Activated naive CD4-positive, alpha-beta T cell treated with anti-CD3 and anti-CD28 coated beads, Interleukin-2, amount 50 U/mL, for 72 hours (primary cell): ENCODE data around the gene KASH5. TPM values are rescaled to one million over a fixed set of nuclear protein-coding genes. Genes with fewer than 3 reads are reported as not detected.

Experiments used
- ATAC-seq, 2 donors: fragments of 150-1000 bp; cut with Tn5 transposase; 2 replicates each; pipeline ENCODE4 v1.10.0; 2021; ENCODE audit warnings: mild to moderate bottlenecking in 2 of 2, moderate library complexity in 2 of 2
- DNase-seq, 2 donors: peaks; one replicate each; pipeline ENCODE4 v3.0.0; 2021 to 2022; ENCODE audit warnings: low spot score in 2 of 2
- H3K27ac Mint-ChIP-seq, 2 donors: one replicate each; pipeline ENCODE4 v1.8.0; 2022; ENCODE audit warnings: mild to moderate bottlenecking in 2 of 2, mixed read lengths in 2 of 2
- H3K36me3 Mint-ChIP-seq, 2 donors: one replicate each; pipeline ENCODE4 v1.8.0; 2022; ENCODE audit warnings: mixed read lengths in 2 of 2
- H3K9me3 Mint-ChIP-seq, 2 donors: one replicate each; pipeline ENCODE4 v1.8.0; 2022; ENCODE audit warnings: mixed read lengths in 2 of 2
- total RNA-seq, 2 donors: library from RNA; stranded (reverse); gene quantifications; one replicate each; pipeline ENCODE4 v1.2.3, GENCODE V29; 2022

Gene KASH5
- total RNA-seq, 2 donors from 2014 or later: 0.95 to 1.7 TPM

DNA sequence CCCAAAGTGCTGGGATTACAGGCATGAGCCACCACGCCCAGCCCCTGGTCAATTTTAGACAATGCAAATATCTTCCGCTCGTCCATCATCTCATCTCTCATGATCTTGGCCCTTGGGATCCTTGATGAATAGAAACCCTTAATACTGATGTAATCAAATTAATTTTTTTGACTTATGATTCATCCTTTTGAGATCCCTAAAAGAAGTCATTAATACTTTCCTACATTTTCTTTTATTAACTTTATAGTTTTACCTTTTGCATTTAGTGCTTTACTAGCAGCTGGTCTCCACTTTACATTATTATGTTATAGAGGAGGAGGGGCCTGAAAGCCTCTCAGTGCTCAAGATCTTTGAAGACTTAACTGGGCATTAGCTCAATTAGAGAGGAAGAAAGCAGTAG, 7.7 kb upstream of the KASH5 start:
- peaks cover 0 to 6% of the 10 kb centered on the region in 2 donors for H3K36me3 Mint-ChIP-seq
- no peak for DNase-seq
- no peak overlapping the region for H3K27ac Mint-ChIP-seq
- ATAC-seq: no peak
- H3K9me3 Mint-ChIP-seq: peaks cover 0 to 10% of the 10 kb centered on the region in 2 donors

DNA sequence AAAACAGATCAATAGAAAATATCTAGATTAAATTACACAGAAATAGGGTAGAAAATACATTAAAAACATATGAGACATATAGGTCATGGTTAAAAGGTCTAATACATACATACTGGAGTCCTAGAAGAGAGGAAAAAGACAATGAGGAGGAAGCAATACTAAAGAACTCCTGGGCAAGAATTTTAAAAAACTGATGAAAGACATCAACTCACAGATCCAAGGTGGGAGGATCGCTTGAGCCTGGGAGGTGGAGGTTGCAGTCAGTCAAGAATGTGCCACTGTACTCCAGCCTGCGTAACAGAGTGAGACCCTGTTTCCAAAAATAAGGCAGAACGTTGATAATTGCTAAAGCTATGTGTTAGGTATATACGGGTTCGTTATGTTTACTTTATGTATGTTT, 5.4 kb upstream of the KASH5 start:
- no peak overlapping the region for H3K27ac Mint-ChIP-seq
- no peak for DNase-seq
- peaks cover 0 to 10% of the 10 kb centered on the region in 2 donors for H3K9me3 Mint-ChIP-seq
- H3K36me3 Mint-ChIP-seq: peaks cover 0 to 6% of the 10 kb centered on the region in 2 donors
- no peak for ATAC-seq

DNA sequence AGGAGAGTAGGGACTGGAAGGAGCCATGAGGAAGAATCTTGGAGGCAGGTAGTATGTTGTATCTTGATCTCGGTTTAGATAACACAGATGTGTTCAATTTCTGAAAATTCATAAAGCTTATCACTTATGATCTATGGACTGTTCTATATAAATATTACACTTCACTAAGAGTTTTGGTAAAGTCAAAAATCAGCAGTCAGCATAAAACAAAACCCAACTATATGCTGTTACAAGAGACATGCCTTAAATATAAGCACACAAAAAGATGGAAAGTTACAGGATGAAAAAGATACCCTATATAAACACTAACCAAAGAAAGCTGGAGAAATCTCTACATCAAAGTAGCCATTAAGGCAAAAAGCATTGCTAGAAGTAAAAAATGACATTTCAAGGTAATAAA, 4.5 kb upstream of the KASH5 start:
- H3K9me3 Mint-ChIP-seq: peaks cover 0 to 10% of the 10 kb centered on the region in 2 donors
- peaks cover 0 to 6% of the 10 kb centered on the region in 2 donors for H3K36me3 Mint-ChIP-seq
- H3K27ac Mint-ChIP-seq: no peak overlapping the region
- ATAC-seq (no peak), DNase-seq (no peak)

DNA sequence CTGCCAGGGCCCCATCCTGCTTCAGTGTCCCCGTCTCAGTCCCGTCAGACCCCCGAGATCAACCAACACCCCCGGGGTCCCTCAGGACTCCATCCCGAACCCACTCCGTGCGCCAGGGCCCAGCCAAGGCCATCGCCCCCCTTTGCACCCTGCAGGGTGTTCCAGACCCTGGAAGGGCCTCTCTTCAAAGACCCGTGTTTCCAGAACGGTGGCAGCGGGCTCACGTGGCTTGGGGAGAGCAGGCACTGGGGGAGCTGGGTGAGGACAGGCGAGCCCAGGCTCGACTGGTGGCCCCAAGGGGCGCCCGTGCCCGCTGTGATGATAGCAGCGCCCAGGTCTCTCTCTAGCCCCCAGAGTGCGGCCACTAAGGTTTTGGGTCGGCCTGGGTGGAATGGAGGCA, 1.4 kb downstream of the KASH5 start:
- Mint-ChIP-seq H3K27ac (no peak overlapping the region), H3K9me3 (no peaks in the 10 kb centered on the region), H3K36me3 (no peaks in the 10 kb centered on the region)
- ATAC-seq (no peak), DNase-seq (no peak)

DNA sequence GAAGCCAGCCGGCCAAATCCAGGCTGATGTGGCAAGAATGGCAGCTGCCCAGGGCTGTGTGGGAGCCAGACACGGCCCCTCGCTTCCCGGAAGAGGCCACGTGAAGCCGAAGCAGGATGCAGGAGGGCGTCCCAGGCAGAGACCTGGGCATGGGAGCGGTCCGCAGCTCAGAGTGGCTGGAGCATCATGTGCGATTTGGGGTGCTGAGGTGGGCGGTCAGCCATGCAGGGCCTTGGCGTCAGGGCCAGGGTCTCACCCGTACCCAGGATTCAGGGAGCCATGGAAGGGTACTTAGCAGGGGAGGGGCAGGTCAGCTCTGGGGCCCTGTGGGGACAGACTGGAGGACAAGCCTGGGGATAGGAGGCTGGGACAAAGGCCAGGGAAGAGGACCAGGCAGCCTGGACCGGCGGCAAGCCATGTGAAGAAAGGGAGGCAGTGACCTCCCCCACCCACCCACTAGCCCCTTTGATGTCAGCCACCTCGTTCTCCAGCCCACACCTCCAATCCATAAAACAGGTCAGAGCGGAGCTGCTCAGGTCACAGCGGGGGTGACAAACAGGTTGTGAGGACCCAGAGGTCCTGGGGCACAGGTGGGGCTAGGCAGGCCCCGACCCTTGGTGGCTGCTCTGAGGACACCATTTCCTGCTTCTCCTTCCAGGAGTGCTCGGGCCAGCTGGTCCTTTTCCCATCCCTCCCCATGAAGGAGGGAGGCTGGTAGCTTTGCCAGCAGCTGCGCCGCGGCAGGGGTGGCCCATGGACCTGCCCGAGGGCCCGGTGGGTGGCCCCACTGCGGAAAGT, 2.3 kb downstream of the KASH5 start:
- H3K27ac Mint-ChIP-seq: no peak overlapping the region

DNA sequence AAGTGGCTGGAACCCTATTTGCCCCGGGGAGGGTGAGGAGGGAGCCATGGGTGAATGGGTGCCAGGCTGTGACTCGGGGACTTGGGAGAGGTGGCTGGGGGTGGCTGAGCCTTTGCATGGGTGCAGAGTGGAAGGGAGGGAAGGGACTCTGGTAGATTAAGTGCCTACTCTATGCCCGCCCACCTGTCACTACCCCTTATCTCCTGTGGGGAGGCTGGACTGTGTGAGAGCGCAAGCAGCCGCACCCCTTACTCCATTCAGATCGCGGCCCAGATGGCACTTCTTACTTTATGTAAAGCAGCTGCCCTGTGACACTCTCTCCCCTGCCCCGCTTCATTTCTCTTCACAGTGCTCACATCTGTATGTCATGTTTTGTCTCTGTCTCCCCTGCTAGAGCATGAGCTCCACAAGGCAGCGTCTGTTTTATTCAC, 2.9 kb downstream of the KASH5 start:
- DNase-seq (no peak), ATAC-seq (no peak)
- no peak overlapping the region for H3K27ac Mint-ChIP-seq
- no peaks in the 10 kb centered on the region for H3K9me3 Mint-ChIP-seq
- no peaks in the 10 kb centered on the region for H3K36me3 Mint-ChIP-seq

More for the DNA sequence above, 2.3 kb downstream of the KASH5 start:
- no peaks in the 10 kb centered on the region for H3K36me3 Mint-ChIP-seq
- ATAC-seq: no peak
- no peak for DNase-seq
- H3K9me3 Mint-ChIP-seq: no peaks in the 10 kb centered on the region

DNA sequence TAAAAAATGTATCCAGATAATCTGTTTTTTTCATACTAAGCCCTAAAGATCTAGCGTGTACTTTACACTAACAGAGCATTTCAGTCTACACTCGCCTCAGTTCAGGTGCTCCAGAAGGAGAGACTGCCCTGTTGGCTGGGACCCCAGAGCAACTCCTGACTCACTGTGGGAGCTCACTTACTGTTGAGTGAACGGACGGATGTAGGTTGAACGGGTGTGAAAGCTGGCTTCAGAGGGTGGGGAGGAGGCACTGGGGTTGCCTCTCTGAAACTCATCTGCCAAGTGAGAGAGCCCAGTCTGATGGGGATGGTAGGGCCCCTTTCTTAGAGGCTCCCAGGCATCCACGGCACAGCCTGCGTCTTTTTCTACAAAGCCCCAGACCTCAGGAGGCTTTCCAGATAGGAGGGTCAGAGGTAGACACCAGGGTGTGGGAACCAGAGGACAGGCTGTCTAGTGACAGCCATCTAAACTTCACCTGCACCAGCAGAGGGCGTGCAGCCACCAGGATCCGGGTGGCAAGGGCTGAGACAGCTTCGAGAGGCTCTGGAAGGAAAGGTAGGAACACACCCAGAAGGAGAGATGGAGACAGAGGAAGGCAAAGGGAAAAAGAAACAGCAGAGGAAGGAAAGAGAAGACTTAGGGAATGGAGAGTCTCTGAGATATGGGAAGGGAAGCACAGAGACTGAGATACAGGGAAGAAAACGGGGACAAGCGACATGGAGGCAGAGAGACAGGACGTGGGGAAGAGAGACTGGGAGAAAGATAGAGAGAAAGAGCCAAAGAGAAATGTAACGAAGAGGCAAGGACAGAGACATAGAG, 3.7 kb downstream of the KASH5 start:
- Mint-ChIP-seq H3K9me3 (no peaks in the 10 kb centered on the region), H3K27ac (peak overlapping the region; percentile 6 to 16), H3K36me3 (no peaks in the 10 kb centered on the region)
- peak; percentile 92 for ATAC-seq
- peak; percentile 68 to 77 for DNase-seq

DNA sequence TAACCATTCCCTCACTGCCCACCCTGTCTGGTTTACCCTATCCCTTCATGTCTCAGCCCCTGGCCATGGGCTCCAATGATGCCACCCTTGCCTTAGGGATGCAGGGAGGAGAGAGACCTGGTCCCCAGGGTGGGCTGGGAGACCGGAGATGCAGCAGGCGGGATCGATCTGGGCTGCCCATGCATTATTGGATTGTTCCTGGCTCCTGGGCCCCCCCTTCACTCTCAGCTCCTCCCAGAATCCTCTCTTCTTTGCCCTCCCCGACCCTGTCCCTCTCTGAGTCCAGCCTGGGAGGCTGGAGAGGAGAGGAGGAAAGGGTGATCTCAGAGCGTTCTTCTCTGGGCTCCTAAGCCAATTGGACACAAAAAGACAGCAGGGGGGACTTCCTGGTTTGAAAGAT, 5.8 kb downstream of the KASH5 start:
- no peaks in the 10 kb centered on the region for H3K36me3 Mint-ChIP-seq

DNA sequence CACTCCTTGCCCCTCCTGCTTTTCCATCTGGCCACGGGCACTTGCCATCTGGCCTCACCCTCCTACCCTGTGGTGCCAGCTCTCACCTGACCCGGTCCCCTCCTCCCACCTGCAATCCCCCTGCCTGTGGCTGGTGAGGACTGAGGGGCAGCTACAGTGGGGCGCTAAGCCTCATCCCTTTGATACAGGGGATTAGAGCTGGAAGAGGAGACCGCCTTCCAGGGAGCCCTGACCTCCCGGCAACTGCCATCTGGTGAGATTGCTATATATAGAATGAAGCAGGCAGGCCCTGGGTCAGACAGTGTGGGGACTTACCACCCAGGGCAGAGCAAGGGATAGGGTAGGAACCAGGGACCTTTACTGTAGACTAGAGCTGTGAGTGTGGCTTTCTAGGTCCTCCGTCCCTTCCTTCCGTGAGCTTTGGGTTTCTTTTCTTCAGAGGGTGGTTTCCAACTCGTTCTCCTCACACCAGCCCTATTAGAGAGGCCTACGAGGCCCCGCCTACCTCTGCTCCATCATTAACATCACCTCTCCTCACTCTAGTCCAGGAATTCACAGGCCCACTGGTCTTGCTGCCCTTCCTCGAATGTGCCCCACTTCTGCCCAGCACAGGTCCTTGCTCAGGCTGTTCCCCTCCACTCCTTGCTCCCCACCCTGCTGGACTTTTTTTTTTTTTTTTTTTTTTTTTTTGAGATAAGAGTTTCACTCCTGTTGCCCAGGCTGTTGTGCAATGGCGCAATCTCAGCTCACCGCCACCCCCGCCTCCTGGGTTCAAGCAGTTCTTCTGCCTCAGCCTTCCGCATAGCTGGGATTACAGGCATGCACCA, 7.7 kb downstream of the KASH5 start:
- no peak for ATAC-seq
- Mint-ChIP-seq H3K27ac (peak overlapping the region in 1 of 2 donors; percentile 23), H3K9me3 (no peaks in the 10 kb centered on the region), H3K36me3 (no peaks in the 10 kb centered on the region)
- no peak for DNase-seq

More for the DNA sequence above, 5.8 kb downstream of the KASH5 start:
- no peak for DNase-seq
- Mint-ChIP-seq H3K27ac (no peak overlapping the region), H3K9me3 (no peaks in the 10 kb centered on the region)
- ATAC-seq: no peak

DNA sequence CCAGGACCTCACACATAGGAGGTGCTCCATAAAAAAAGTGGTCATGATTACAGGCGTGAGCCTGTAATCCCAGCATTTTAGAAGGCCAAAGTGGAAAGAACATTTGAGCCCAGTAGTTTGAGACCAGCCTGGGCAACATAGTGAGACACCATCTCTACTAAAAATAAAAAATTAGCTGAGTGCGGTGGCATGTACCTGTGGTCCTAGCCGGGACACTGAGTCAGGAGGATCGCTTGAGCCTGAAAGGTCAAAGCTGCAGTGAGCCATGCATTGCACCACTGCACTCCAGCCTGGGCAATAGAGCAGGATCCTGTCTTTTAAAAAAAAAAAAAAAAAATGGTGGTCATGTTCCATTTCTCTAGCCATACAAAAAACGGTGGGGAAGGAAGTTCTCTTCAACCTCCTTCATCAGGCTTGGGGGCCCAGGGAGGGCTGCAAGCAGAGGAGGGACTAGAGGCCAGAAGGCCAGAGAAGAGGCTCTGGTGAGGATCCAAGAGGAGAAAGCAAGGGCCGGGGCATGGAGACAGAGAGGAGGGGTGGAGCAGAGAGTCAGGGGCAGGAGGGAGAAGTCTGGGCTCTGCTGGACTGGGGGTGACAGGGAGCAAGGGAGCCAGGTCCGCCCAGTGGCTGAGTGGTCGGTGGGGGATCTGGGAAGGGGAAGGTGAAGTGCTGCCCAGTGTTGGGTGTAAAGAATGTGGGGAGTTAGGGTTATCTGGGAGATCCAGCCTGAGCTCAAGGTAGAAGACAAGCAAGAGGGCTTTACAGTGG, 8.9 kb downstream of the KASH5 start:
- no peak for DNase-seq
- H3K9me3 Mint-ChIP-seq: no peaks in the 10 kb centered on the region
- H3K36me3 Mint-ChIP-seq: no peaks in the 10 kb centered on the region
- peak overlapping the region in 1 of 2 donors; percentile 23 for H3K27ac Mint-ChIP-seq
- no peak for ATAC-seq

DNA sequence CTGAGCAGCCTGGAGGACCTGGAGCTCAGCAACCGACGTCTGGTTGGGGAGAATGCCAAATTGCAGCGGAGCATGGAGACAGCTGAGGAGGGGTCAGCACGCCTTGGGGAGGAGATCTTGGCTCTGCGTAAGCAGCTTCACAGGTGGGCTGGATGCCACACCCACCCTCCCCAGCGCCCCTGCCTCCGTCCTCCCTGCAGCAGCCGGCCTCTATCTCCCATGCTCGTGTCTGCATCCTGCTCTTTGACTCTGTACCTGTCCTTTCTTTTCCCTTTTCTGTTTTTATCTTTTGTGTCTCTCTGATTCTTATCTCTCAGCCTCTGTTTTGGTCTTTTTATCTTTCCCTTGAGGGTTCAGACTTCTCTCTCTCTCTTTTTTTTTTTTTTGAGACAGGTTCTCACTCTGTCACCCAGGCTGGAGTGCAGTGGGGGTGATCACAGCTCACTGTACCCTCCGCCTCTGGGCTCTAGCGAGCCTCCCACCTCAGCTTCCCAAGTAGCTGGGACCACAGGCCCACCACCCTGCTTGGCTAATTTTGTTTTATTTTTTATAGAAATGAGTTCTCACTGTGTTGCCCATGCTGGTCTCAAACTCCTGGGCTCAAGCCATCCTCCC, 10.1 kb downstream of the KASH5 start:
- ATAC-seq (no peak), DNase-seq (no peak)
- no peaks in the 10 kb centered on the region for H3K9me3 Mint-ChIP-seq
- H3K27ac Mint-ChIP-seq: peak overlapping the region in 1 of 2 donors; percentile 32
- no peaks in the 10 kb centered on the region for H3K36me3 Mint-ChIP-seq

DNA sequence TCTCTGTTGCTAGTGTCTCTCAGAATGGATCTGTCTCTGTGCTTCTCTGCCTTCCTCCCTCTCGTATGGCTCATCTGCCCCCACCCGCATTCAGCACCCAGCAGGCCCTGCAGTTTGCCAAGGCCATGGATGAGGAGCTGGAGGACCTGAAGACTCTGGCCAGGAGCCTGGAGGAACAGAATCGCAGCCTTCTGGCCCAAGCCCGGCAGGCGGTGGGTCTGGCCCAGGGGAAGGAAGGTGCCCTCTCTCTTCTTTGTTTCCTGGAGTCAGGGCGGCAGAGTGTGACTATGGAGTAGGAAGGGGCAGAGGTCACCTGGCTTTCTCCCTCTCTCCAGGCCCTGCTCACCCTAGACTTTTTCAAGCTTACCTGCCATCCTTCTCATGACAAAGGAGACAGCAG, 10.9 kb downstream of the KASH5 start:
- ATAC-seq (no peak), DNase-seq (no peak)
- Mint-ChIP-seq H3K36me3 (no peaks in the 10 kb centered on the region), H3K27ac (peak overlapping the region in 1 of 2 donors; percentile 32), H3K9me3 (no peaks in the 10 kb centered on the region)

DNA sequence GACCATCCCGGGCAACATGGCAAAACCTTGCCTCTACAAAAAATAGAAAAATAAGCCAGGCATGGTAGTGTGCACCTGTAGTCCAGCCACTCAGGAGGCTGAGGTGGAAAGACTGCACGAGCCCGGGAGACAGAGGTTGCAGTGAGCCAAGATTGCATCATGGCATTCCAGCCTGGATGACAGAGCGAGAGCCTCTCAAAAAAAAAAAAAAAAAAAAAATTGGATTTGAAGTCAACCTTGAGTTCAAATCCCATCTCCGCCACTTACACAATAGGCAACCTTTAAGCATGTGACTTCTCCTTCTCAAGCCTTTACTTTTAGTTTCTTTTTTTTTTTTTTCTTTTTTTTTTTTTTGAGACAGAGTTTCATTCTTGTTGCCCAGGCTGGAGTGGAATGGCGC, 12.0 kb downstream of the KASH5 start:
- Mint-ChIP-seq H3K36me3 (no peaks in the 10 kb centered on the region), H3K9me3 (no peaks in the 10 kb centered on the region), H3K27ac (no peak overlapping the region)
- ATAC-seq: no peak
- no peak for DNase-seq

DNA sequence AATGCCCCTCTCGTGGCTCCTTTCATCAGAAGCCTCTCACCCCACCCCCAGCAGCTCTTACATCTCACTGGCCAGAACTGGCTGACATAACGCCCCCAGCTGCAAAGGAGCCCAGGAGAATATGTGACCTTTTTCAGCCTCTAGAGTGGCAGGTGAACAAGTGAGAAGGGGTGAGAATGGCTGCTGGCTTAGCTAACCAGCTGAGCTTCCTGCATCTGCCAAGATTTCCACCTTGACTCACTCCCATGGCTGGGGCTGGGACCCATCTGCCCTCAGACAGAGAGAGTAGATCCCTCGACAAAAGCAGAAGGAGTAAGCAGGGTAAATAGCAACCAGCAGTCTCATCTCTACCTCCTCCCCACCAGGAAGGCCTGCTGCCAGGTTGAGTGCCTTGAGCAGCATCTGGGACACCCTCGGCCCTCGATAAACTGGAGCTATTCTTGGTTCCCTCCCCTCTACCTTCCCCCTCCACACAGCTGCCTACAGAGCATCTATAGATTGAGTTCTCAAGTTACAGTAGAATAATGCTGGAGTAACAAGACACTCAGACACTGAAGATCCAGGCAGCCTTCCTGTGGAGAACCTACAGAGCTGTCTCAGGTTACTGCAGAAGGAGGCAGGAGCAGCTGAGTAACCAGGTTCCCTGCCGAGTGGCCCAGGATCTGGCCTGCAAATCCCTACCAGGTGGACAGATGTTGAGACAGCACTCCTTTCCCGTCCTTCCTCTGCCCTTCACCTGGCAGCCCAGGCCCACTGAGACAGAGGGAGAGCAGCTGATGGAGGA, 15.5 kb downstream of the KASH5 start:
- no peaks in the 10 kb centered on the region for H3K36me3 Mint-ChIP-seq
- ATAC-seq (no peak), DNase-seq (no peak)

DNA sequence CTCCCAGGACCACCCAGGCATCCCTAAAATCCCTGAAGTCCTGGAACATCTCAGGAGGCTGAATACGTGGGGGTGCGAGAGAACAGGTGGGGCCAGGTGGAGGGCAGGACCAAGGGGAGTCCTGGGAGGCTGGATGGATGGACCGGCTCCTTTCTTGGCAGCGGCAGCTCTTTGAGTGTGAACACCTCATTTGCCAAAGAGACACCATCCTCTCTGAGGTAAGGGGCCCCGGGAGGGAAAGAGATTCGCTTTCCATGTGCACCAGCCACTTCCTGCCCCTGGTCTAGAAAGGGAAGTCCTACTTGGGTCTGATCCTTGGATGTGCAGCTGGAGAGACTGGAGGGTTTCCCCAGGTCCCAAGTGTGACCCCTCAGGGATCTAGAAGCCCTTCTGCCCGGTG, 19.0 kb downstream of the KASH5 start:
- peaks cover 0 to 6% of the 10 kb centered on the region in 2 donors for H3K9me3 Mint-ChIP-seq
- no peak overlapping the region for H3K27ac Mint-ChIP-seq

More for the DNA sequence above, 15.5 kb downstream of the KASH5 start:
- Mint-ChIP-seq H3K27ac (peak overlapping the region in 1 of 2 donors; percentile 32), H3K9me3 (no peaks in the 10 kb centered on the region)

More for the DNA sequence above, 19.0 kb downstream of the KASH5 start:
- no peak for DNase-seq
- H3K36me3 Mint-ChIP-seq: no peaks in the 10 kb centered on the region
- no peak for ATAC-seq
